Ascending aorta (tissue), 2 donors: Measurements from ENCODE around the gene RXRA. TPM values are rescaled to one million over a fixed set of nuclear protein-coding genes. Genes with fewer than 3 reads are reported as not detected.

Source experiments
- DNase-seq, 2 donors: peaks; one replicate each; pipeline ENCODE4 v3.0.0-alpha.2; 2019; ENCODE audit warnings: low spot score in 2 of 2
- H3K27ac ChIP-seq, 2 donors: fragments of 200-600 bp; sonication (generic); one replicate each; pipeline ENCODE4 v1.5.1; 2016 to 2017; ENCODE audit warnings: mild to moderate bottlenecking in 1 of 2
- H3K27me3 ChIP-seq: fragments of 200-600 bp; sonication (generic); one replicate; pipeline ENCODE4 v1.5.1; 2017
- H3K36me3 ChIP-seq, 2 donors: fragments of 200-600 bp; sonication (generic); one replicate each; pipeline ENCODE4 v1.5.1; 2016
- H3K4me1 ChIP-seq, 2 donors: fragments of 200-600 bp; sonication (generic); one replicate each; pipeline ENCODE4 v1.5.1; 2016 to 2017; ENCODE audit warnings: mild to moderate bottlenecking in 1 of 2
- H3K4me3 ChIP-seq, 2 donors: fragments of 200-600 bp; sonication (generic); one replicate each; pipeline ENCODE4 v1.5.1; 2016 to 2017; ENCODE audit warnings: mild to moderate bottlenecking in 1 of 2
- H3K9me3 ChIP-seq, 2 donors: fragments of 200-600 bp; sonication (generic); one replicate each; pipeline ENCODE4 v1.5.1; 2016
- CTCF ChIP-seq, 3 experiments: fragments of 200-600 bp in 2 of 3; fragments of 450-650 bp in 1 of 3; sonication (generic) in 2 of 3; IDR thresholded peaks; one replicate each; pipeline ENCODE4 v1.5.1; 2016 to 2019; ENCODE audit warnings: antibody characterized with exemption in 3 of 3, mild to moderate bottlenecking in 1 of 3, moderate library complexity in 1 of 3
- intact Hi-C: fragments of 100-400 bp; cut with DNase I; formaldehyde crosslinking; loops from one replicate; pipeline ENCODE4 v1.15.1; 2023
- total RNA-seq: library from RNA; depleted of rRNA; stranded (reverse); fragments of >200 nt; gene quantifications from one replicate; pipeline ENCODE4 v1.1.0, GENCODE V29; 2016

The RXRA gene
- total RNA-seq, 1 donor from 2014 or later, result 64.1 TPM

- H3K27me3 ChIP-seq, result no peaks in the 10 kb centered on the region
- intact Hi-C loops, result no loop called here
- H3K4me3 ChIP-seq, result no peak overlapping the region
- TF ChIP-seq CTCF (IDR thresholded peaks at IDR 0.05), result no peak
- H3K36me3 ChIP-seq, result no peaks in the 10 kb centered on the region
- DNase-seq, result no peak
- no peaks in the 10 kb centered on the region for H3K9me3 ChIP-seq
- peaks cover 27 to 76% of the 10 kb centered on the region in 2 donors for H3K4me1 ChIP-seq
- no peak overlapping the region for H3K27ac ChIP-seq
These were observed 10.0 kb downstream of the RXRA start for GRCh38 chr9:134336228-134336627.

DNA sequence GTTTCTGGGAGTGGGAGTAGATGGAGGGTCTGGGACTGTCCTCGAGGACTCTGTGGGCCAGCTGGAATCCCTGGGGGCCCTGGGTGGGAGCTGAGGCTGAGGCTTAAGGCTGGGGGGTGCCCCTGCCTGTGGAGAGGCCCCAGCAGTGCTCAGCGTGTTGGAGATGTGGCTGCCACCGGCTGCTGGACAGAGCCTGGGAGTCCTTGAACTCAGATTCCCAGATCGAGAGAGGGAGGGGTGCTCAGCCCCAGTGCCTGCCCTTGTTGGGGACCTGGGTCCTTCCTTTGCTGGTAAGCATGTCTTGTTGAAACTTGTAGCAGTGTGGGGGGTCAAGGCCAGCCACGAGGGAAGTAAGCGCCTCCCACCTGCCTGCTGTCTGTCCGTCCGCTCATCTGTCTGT, 10.7 kb downstream of the RXRA start:
- H3K27me3 ChIP-seq, result no peaks in the 10 kb centered on the region
- no peaks in the 10 kb centered on the region for H3K36me3 ChIP-seq
- H3K4me1 ChIP-seq, result peaks cover 34 to 76% of the 10 kb centered on the region in 2 donors
- no peak for DNase-seq
- no peaks in the 10 kb centered on the region for H3K9me3 ChIP-seq
- intact Hi-C loops, result no loop called here
- no peak overlapping the region for H3K4me3 ChIP-seq
- no peak for TF ChIP-seq CTCF (IDR thresholded peaks at IDR 0.05)
- peak overlapping the region in 1 of 2 donors; percentile 5 for H3K27ac ChIP-seq

DNA sequence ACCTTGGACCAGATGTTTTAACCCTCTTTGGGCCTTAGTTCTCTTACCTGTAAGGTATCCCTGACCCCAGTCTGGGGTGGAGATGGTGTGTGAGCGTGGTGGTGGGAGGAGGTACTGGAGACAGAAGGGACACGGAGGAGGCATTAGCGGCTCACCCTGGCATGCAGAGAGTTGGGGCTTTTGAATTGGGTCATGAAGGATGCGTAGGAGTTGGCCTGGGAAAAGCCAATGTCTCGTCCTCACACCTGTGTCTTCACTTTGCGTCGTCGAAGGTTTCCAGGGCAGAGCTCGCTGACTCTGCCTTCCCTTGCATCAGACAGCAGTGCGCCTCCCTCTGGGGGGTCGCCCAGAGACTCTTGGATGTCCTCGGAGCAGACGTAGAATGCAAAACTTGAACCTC, 11.2 kb downstream of the RXRA start:
- no peak for TF ChIP-seq CTCF (IDR thresholded peaks at IDR 0.05)
- Histone ChIP-seq H3K27ac (no peak overlapping the region), H3K9me3 (no peaks in the 10 kb centered on the region), H3K4me3 (no peak overlapping the region), H3K27me3 (no peaks in the 10 kb centered on the region), H3K4me1 (peaks cover 34 to 76% of the 10 kb centered on the region in 2 donors), H3K36me3 (no peaks in the 10 kb centered on the region)
- intact Hi-C loops, result no loop called here
- no peak for DNase-seq

- DNase-seq, result no peak
- intact Hi-C loops, result no loop called here
- H3K9me3 ChIP-seq, result no peaks in the 10 kb centered on the region
- no peak for TF ChIP-seq CTCF (IDR thresholded peaks at IDR 0.05)
- H3K4me1 ChIP-seq, result peaks cover 37 to 71% of the 10 kb centered on the region in 2 donors
- no peaks in the 10 kb centered on the region for H3K27me3 ChIP-seq
- H3K36me3 ChIP-seq, result no peaks in the 10 kb centered on the region
- H3K27ac ChIP-seq, result peak overlapping the region; percentile 9 to 47
- H3K4me3 ChIP-seq, result peak overlapping the region; percentile 20 to 51
These were observed 12.3 kb downstream of the RXRA start for GRCh38 chr9:134338394-134339182.

- Histone ChIP-seq H3K27me3 (no peaks in the 10 kb centered on the region), H3K4me1 (peaks cover 43 to 73% of the 10 kb centered on the region in 2 donors)
- DNase-seq, result no peak
These were observed 13.0 kb downstream of the RXRA start for GRCh38 chr9:134339183-134339806.

More at GRCh38 chr9:134339183-134339806, 13.0 kb downstream of the RXRA start:
- Histone ChIP-seq H3K27ac (peak overlapping the region; percentile 9 to 47), H3K36me3 (no peaks in the 10 kb centered on the region), H3K4me3 (peak overlapping the region; percentile 20 to 51), H3K9me3 (no peaks in the 10 kb centered on the region)
- intact Hi-C loops, result no loop called here
- TF ChIP-seq CTCF (IDR thresholded peaks at IDR 0.05), result no peak
